A673 (cell line): ENCODE results near the gene NELL1. TPM values are rescaled to one million over a fixed set of nuclear protein-coding genes. Genes with fewer than 3 reads are reported as not detected.

Experiments
- BruUV-seq: library from RNA; stranded (reverse); fragments of 400-500 nt; replicated peaks from 2 replicates; lab custom pipeline; 2021; lab: Mats Ljungman, UMichigan
- CTCF ChIA-PET: fragments of 300-600 bp; sonication (Branson Sonifier 250); formaldehyde crosslinking; loops from one replicate; lab custom pipeline; 2022; ENCODE audit warnings: antibody characterized with exemption; lab: Charles Lee
- POLR2A ChIA-PET: fragments of 300-600 bp; sonication (Branson Sonifier 250); formaldehyde crosslinking; loops from one replicate; lab custom pipeline; 2022; ENCODE audit warnings: antibody characterized with exemption; ENCODE audit not compliant: low non-redundant PET; lab: Charles Lee
- DNase-seq: peaks from one replicate; pipeline ENCODE4 v3.0.0-alpha.2; 2015; ENCODE audit warnings: low spot score
- H3K27ac ChIP-seq: fragments of 200-600 bp; sonication (generic); 2 replicates; pipeline ENCODE4 v1.5.1; 2016; ENCODE audit warnings: mixed run types, low read depth, mild to moderate bottlenecking, mixed read lengths, antibody characterized with exemption, low read length; ENCODE audit not compliant: poor library complexity, severe bottlenecking
- H3K27me3 ChIP-seq: fragments of 200-600 bp; sonication (generic); replicated peaks from 2 replicates; pipeline ENCODE4 v1.6.1; 2017; ENCODE audit warnings: mixed run types, low read depth, mild to moderate bottlenecking, mixed read lengths, antibody characterized with exemption, low read length; ENCODE audit not compliant: insufficient read depth, poor library complexity
- H3K36me3 ChIP-seq: fragments of 200-600 bp; sonication (generic); 2 replicates; pipeline ENCODE4 v1.6.1; 2016; ENCODE audit warnings: mixed run types, mild to moderate bottlenecking, mixed read lengths, antibody characterized with exemption, low read length; ENCODE audit not compliant: insufficient read depth, poor library complexity, severe bottlenecking
- H3K4me1 ChIP-seq: fragments of 200-600 bp; sonication (generic); 2 replicates; pipeline ENCODE4 v1.6.1; 2017; ENCODE audit warnings: mixed run types, mild to moderate bottlenecking, mixed read lengths, antibody characterized with exemption, low read length; ENCODE audit not compliant: insufficient read depth, poor library complexity, severe bottlenecking
- H3K4me3 ChIP-seq: fragments of 200-600 bp; sonication (generic); 2 replicates; pipeline ENCODE4 v1.5.1; 2016; ENCODE audit warnings: low read depth, mixed run types, mild to moderate bottlenecking, mixed read lengths, low read length; ENCODE audit not compliant: poor library complexity, severe bottlenecking
- H3K9me3 ChIP-seq: fragments of 200-600 bp; sonication (generic); 2 replicates; pipeline ENCODE4 v1.6.1; 2016; ENCODE audit warnings: mixed run types, low read depth, mild to moderate bottlenecking, mixed read lengths, antibody characterized with exemption, low read length; ENCODE audit not compliant: poor library complexity, severe bottlenecking
- EZH2 ChIP-seq: fragments of 200-600 bp; sonication (generic); IDR thresholded peaks from 2 replicates; pipeline ENCODE4 v1.6.1; 2017; ENCODE audit warnings: borderline replicate concordance, low read depth, mild to moderate bottlenecking, mixed read lengths, antibody characterized with exemption, low read length; ENCODE audit not compliant: poor library complexity, severe bottlenecking
- intact Hi-C: fragments of 100-400 bp; cut with micrococcal nuclease; formaldehyde crosslinking; loops from one replicate; pipeline ENCODE4 v1.10.0; 2022; ENCODE audit not compliant: unreplicated experiment
- total RNA-seq: library from RNA; stranded (reverse); gene quantifications from 2 replicates; pipeline ENCODE4 v1.2.3, GENCODE V29; 2021
- TF ChIP-seq, protein P1 (sequence below): fragments of 300-800, 200-600 bp; sonication (generic); conservative IDR thresholded peaks from 2 replicates; pipeline ENCODE4 v1.5.1; 2017; ENCODE audit warnings: low read depth, mild to moderate bottlenecking, antibody characterized with exemption, low read length, moderate library complexity, mixed read lengths

The NELL1 gene
- total RNA-seq, 1 experiment from 2014 or later = 0.32 TPM

GRCh38 chr11:20771026-20771425 is 101.6 kb downstream of the NELL1 start:
- POLR2A ChIA-PET = no interaction called here
- DNase-seq = no peak
- no peaks in the 10 kb centered on the region for H3K4me1 ChIP-seq
- TF ChIP-seq, protein P1, sequence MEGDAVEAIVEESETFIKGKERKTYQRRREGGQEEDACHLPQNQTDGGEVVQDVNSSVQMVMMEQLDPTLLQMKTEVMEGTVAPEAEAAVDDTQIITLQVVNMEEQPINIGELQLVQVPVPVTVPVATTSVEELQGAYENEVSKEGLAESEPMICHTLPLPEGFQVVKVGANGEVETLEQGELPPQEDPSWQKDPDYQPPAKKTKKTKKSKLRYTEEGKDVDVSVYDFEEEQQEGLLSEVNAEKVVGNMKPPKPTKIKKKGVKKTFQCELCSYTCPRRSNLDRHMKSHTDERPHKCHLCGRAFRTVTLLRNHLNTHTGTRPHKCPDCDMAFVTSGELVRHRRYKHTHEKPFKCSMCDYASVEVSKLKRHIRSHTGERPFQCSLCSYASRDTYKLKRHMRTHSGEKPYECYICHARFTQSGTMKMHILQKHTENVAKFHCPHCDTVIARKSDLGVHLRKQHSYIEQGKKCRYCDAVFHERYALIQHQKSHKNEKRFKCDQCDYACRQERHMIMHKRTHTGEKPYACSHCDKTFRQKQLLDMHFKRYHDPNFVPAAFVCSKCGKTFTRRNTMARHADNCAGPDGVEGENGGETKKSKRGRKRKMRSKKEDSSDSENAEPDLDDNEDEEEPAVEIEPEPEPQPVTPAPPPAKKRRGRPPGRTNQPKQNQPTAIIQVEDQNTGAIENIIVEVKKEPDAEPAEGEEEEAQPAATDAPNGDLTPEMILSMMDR = no peak
- TF ChIP-seq EZH2 = no peak
- no peak overlapping the region for H3K4me3 ChIP-seq
- BruUV-seq = no TSS peak
- CTCF ChIA-PET = no interaction called here
- no peak overlapping the region for H3K27ac ChIP-seq
- no peaks in the 10 kb centered on the region for H3K36me3 ChIP-seq
- no peaks in the 10 kb centered on the region for H3K9me3 ChIP-seq
- H3K27me3 ChIP-seq = no peaks in the 10 kb centered on the region
- intact Hi-C loops = no loop called here

DNA sequence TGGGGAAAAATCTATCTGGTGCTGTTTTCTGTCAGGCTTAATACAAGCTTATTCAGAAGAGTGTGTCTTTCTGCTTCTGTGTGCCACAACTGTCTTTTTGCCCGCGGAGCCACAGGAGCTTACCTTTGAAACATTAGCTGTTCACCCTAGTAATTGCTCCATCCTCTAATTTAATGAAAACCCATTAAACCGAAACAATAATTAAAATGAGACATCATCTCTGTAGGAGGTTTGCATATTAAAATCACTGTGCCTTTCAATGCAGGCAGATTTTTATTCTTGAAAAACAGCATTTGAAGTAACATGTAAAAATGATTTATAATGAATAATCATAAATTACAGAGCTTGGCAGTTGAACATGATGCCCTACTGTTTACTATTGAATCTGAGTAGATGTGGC is 102.3 kb downstream of the NELL1 start:
- Histone ChIP-seq H3K4me1 (no peaks in the 10 kb centered on the region), H3K4me3 (no peak overlapping the region), H3K27me3 (no peaks in the 10 kb centered on the region), H3K9me3 (no peaks in the 10 kb centered on the region), H3K27ac (no peak overlapping the region), H3K36me3 (no peaks in the 10 kb centered on the region)
- no peak for TF ChIP-seq EZH2
- TF ChIP-seq, protein P1 = no peak
- ChIA-PET POLR2A (no interaction called here), CTCF (no interaction called here)
- no TSS peak for BruUV-seq
- intact Hi-C loops = no loop called here
- no peak for DNase-seq

DNA sequence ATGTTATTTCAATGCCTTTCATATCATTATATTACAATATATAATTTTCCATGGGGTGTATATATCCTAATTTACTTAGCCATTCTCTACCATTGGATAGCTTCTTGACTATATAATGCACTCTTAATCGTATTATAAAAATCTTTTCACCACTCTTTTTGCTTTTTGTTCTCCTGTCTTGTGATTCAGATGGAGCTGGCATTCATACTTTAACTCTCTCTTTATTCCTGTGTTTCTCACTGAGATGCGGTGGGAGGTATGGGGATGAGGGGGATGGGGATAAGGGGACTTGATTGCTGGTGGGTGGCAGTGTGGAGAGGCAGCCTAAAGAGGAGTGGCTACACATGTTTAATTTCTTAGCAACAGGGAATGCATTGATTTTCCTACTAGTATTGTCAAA is 105.9 kb downstream of the NELL1 start:
- Histone ChIP-seq H3K9me3 (no peaks in the 10 kb centered on the region), H3K27me3 (no peaks in the 10 kb centered on the region), H3K27ac (no peak overlapping the region), H3K4me1 (no peaks in the 10 kb centered on the region), H3K36me3 (no peaks in the 10 kb centered on the region), H3K4me3 (no peak overlapping the region)
- ChIA-PET POLR2A (no interaction called here), CTCF (no interaction called here)
- no peak for DNase-seq
- BruUV-seq = no TSS peak
- intact Hi-C loops = no loop called here
- no peak for TF ChIP-seq EZH2
- TF ChIP-seq, protein P1 = no peak
